ENCODE measurements around the gene TMOD1. TPM values are rescaled to one million over a fixed set of nuclear protein-coding genes. Genes with fewer than 3 reads are reported as not detected.

TMOD1 gene
- total RNA-seq, 2 experiments from 2014 or later, result 1.5 to 1.8 TPM

- Mint-ChIP-seq H3K4me1 (no peaks in the 10 kb centered on the region), H3K36me3 (ENCODE audit: low read depth) (no peaks in the 10 kb centered on the region), H3K4me3 (no peak overlapping the region), H3K9me3 (no peaks in the 10 kb centered on the region), H3K27ac (no peak overlapping the region), H3K27me3 (peaks cover 30% of the 10 kb centered on the region)
- POLR2A ChIA-PET, result no interaction called here
- CTCF ChIA-PET, result interaction anchor here (1.5 kb wide), 1 partner anchor 62 kb away, joined by 3 read pairs; no protein-coding TSS in a partner anchor
- no peak for DNase-seq
Observed at GRCh38 chr9:97548819-97549540, 47.5 kb downstream of the TMOD1 start.

- Mint-ChIP-seq H3K36me3 (ENCODE audit: low read depth) (no peaks in the 10 kb centered on the region), H3K9me3 (no peaks in the 10 kb centered on the region), H3K4me3 (no peak overlapping the region), H3K4me1 (no peaks in the 10 kb centered on the region), H3K27me3 (peaks cover 36% of the 10 kb centered on the region), H3K27ac (no peak overlapping the region)
- no peak for DNase-seq
- ChIA-PET POLR2A (no interaction called here), CTCF (no interaction called here)
Observed at GRCh38 chr9:97550386-97550785, 48.9 kb downstream of the TMOD1 start.

- H3K27ac Mint-ChIP-seq, result no peak overlapping the region
- no peaks in the 10 kb centered on the region for H3K4me1 Mint-ChIP-seq
- POLR2A ChIA-PET, result no interaction called here
Observed at GRCh38 chr9:97551308-97551707, 49.8 kb downstream of the TMOD1 start.

GRCh38 chr9:97553141-97553540 lies 51.7 kb downstream of the TMOD1 start:
- no peak for DNase-seq
- ChIA-PET CTCF (no interaction called here), POLR2A (no interaction called here)
- H3K9me3 Mint-ChIP-seq, result no peaks in the 10 kb centered on the region
- H3K4me1 Mint-ChIP-seq, result no peaks in the 10 kb centered on the region
- no peak overlapping the region for H3K4me3 Mint-ChIP-seq
- H3K27ac Mint-ChIP-seq, result no peak overlapping the region
- peaks cover 47% of the 10 kb centered on the region for H3K27me3 Mint-ChIP-seq
- no peaks in the 10 kb centered on the region for H3K36me3 Mint-ChIP-seq (ENCODE audit: low read depth)

More at GRCh38 chr9:97551308-97551707, 49.8 kb downstream of the TMOD1 start:
- no peaks in the 10 kb centered on the region for H3K9me3 Mint-ChIP-seq
- DNase-seq, result no peak
- CTCF ChIA-PET, result no interaction called here
- H3K4me3 Mint-ChIP-seq, result no peak overlapping the region
- H3K36me3 Mint-ChIP-seq (ENCODE audit: low read depth), result no peaks in the 10 kb centered on the region
- H3K27me3 Mint-ChIP-seq, result peaks cover 43% of the 10 kb centered on the region

DNA sequence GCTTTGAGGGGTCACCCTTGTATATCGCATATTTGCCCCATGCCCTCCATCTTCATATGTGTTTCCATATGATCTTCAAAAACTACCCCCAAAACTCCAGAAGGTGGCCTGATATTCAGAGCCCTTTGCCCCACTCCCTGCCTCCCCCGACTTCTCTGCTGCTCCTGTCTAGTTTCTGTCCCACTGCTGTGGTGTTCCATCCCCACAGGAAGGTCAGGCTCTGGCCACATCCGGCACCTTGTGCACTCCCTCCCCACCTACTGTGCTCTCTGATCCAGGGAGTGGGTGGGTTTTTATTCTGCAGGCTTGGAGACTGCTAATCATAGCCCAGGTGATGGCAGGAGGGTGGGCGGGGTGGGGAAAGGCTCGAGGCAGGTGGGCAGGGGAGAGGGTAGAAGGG lies 52.4 kb downstream of the TMOD1 start:
- Mint-ChIP-seq H3K4me3 (no peak overlapping the region), H3K4me1 (peaks cover 3% of the 10 kb centered on the region), H3K27me3 (peaks cover 45% of the 10 kb centered on the region), H3K9me3 (no peaks in the 10 kb centered on the region), H3K36me3 (ENCODE audit: low read depth) (no peaks in the 10 kb centered on the region), H3K27ac (no peak overlapping the region)
- no peak for DNase-seq
- ChIA-PET CTCF (no interaction called here), POLR2A (no interaction called here)

DNA sequence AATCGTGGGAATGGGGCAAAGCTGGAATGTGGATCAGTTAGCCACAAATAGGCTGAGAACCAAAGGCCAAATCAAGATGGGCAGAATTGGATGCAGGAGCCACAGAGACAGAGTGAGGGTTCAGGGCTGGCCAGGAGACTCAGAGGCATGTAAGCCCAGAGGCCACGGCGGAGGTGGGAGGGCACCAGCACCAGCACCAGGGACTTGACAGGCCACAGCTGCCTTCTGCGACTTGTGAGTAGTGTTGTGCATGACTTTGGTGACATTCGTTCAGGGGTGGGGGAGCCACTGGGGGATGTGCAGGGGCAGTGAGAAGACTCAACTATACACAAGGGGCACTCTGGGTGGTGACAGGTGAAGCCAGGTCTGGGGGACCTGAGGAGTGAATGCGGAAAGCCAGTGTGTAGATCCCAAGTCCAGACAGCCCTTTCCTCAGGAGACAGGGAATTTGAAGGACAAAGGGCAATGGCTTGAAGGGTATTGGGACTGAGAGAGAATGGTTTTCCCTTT lies 53.2 kb downstream of the TMOD1 start:
- Mint-ChIP-seq H3K9me3 (no peaks in the 10 kb centered on the region), H3K4me3 (no peak overlapping the region)
- CTCF ChIA-PET, result interaction anchor here (0.6 kb wide), 1 partner anchor 79 kb away, joined by 3 read pairs; the partner anchor contains the start of gene TSTD2

GRCh38 chr9:97555164-97555563 lies 53.7 kb downstream of the TMOD1 start:
- POLR2A ChIA-PET, result no interaction called here
- peaks cover 36% of the 10 kb centered on the region for H3K27me3 Mint-ChIP-seq
- H3K27ac Mint-ChIP-seq, result no peak overlapping the region
- no peak for DNase-seq
- H3K9me3 Mint-ChIP-seq, result no peaks in the 10 kb centered on the region
- CTCF ChIA-PET, result interaction anchor here (0.6 kb wide), 1 partner anchor 78 kb away, joined by 3 read pairs; the partner anchor contains the start of gene TSTD2
- H3K4me1 Mint-ChIP-seq, result peaks cover 11% of the 10 kb centered on the region
- no peak overlapping the region for H3K4me3 Mint-ChIP-seq
- H3K36me3 Mint-ChIP-seq (ENCODE audit: low read depth), result no peaks in the 10 kb centered on the region

More for the DNA sequence above, 53.2 kb downstream of the TMOD1 start:
- H3K27ac Mint-ChIP-seq, result no peak overlapping the region
- peaks cover 39% of the 10 kb centered on the region for H3K27me3 Mint-ChIP-seq
- no peak for DNase-seq
- POLR2A ChIA-PET, result no interaction called here
- peaks cover 8% of the 10 kb centered on the region for H3K4me1 Mint-ChIP-seq
- H3K36me3 Mint-ChIP-seq (ENCODE audit: low read depth), result no peaks in the 10 kb centered on the region

GRCh38 chr9:97556036-97556720 lies 54.7 kb downstream of the TMOD1 start:
- ChIA-PET POLR2A (no interaction called here), CTCF (no interaction called here)
- H3K27ac Mint-ChIP-seq, result no peak overlapping the region
- H3K4me1 Mint-ChIP-seq, result peaks cover 11% of the 10 kb centered on the region
- no peaks in the 10 kb centered on the region for H3K36me3 Mint-ChIP-seq (ENCODE audit: low read depth)
- no peaks in the 10 kb centered on the region for H3K9me3 Mint-ChIP-seq
- no peak for DNase-seq
- H3K4me3 Mint-ChIP-seq, result no peak overlapping the region
- H3K27me3 Mint-ChIP-seq, result peaks cover 33% of the 10 kb centered on the region

- Mint-ChIP-seq H3K36me3 (ENCODE audit: low read depth) (no peaks in the 10 kb centered on the region), H3K9me3 (no peaks in the 10 kb centered on the region), H3K4me1 (peaks cover 11% of the 10 kb centered on the region), H3K27me3 (peaks cover 35% of the 10 kb centered on the region), H3K27ac (no peak overlapping the region), H3K4me3 (no peak overlapping the region)
- ChIA-PET CTCF (interaction anchor here (1.1 kb wide), 1 partner anchor 89 kb away, joined by 3 read pairs; no protein-coding TSS in a partner anchor), POLR2A (no interaction called here)
- no peak for DNase-seq
Observed at GRCh38 chr9:97556721-97557605, 55.5 kb downstream of the TMOD1 start.

DNA sequence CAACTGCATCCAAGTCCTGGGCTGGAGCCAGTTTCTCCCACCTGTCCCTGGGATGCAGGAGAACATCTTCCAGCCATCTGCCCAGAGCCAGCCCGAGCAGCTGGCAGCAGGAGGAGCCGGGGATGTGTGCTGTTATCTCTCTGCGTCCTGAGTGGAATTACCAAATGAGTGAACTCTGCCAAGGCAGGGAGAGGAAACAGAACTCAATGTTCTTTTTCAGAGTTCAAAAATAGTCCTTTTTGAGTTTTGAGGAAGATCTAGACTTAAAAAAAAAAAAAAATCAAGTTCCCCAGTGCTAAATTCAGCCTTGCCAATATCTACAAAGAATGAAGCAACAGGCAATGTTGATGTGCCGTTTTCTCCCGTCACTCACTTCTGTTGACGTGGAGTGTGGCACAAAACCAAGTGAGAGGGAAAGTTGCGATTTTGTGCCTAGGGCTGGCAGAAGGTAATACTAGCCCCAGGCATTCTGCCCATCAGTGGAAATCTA lies 56.2 kb downstream of the TMOD1 start:
- POLR2A ChIA-PET, result no interaction called here
- DNase-seq, result no peak
- Mint-ChIP-seq H3K4me1 (peaks cover 11% of the 10 kb centered on the region), H3K4me3 (no peak overlapping the region), H3K27ac (no peak overlapping the region), H3K36me3 (ENCODE audit: low read depth) (no peaks in the 10 kb centered on the region), H3K9me3 (no peaks in the 10 kb centered on the region), H3K27me3 (peaks cover 33% of the 10 kb centered on the region)
- CTCF ChIA-PET, result interaction anchor here (1.1 kb wide), 1 partner anchor 89 kb away, joined by 3 read pairs; no protein-coding TSS in a partner anchor

GRCh38 chr9:97558701-97559101 lies 57.2 kb downstream of the TMOD1 start:
- H3K27ac Mint-ChIP-seq, result peak overlapping the region; percentile 41
- no peaks in the 10 kb centered on the region for H3K9me3 Mint-ChIP-seq
- H3K4me1 Mint-ChIP-seq, result peaks cover 11% of the 10 kb centered on the region
- ChIA-PET CTCF (interaction anchor here (0.7 kb wide), 1 partner anchor 36 kb away, joined by 8 read pairs; no protein-coding TSS in a partner anchor), POLR2A (no interaction called here)
- H3K27me3 Mint-ChIP-seq, result peaks cover 31% of the 10 kb centered on the region
- H3K4me3 Mint-ChIP-seq, result peak overlapping the region; percentile 1
- H3K36me3 Mint-ChIP-seq (ENCODE audit: low read depth), result no peaks in the 10 kb centered on the region
- DNase-seq, result no peak

GRCh38 chr9:97559111-97559514 lies 57.6 kb downstream of the TMOD1 start:
- POLR2A ChIA-PET, result no interaction called here
- peaks cover 31% of the 10 kb centered on the region for H3K27me3 Mint-ChIP-seq
- peak overlapping the region; percentile 1 for H3K4me3 Mint-ChIP-seq
- no peaks in the 10 kb centered on the region for H3K36me3 Mint-ChIP-seq (ENCODE audit: low read depth)
- no peak for DNase-seq
- peaks cover 11% of the 10 kb centered on the region for H3K4me1 Mint-ChIP-seq
- CTCF ChIA-PET, result interaction anchor here (0.7 kb wide), 1 partner anchor 36 kb away, joined by 8 read pairs; no protein-coding TSS in a partner anchor
- no peaks in the 10 kb centered on the region for H3K9me3 Mint-ChIP-seq
- H3K27ac Mint-ChIP-seq, result peak overlapping the region; percentile 41

Measured in activated CD4-positive, alpha-beta memory T cell treated with anti-CD3 and anti-CD28 coated beads, Interleukin-2, amount 10 ng/mL, durations not matched to agents 7 days and 5 days (primary cell).